HG02840 (cell line): Measurements from ENCODE around the gene FLT1.

Experiments used
- ATAC-seq: cut with Tn5 transposase; IDR thresholded peaks from one replicate; pipeline ENCODE4 v1.9.1; 2021; ENCODE audit warnings: mild to moderate bottlenecking, moderate library complexity, moderate number of reproducible peaks; ENCODE audit not compliant: unreplicated experiment, low FRiP score

Gene FLT1

DNA sequence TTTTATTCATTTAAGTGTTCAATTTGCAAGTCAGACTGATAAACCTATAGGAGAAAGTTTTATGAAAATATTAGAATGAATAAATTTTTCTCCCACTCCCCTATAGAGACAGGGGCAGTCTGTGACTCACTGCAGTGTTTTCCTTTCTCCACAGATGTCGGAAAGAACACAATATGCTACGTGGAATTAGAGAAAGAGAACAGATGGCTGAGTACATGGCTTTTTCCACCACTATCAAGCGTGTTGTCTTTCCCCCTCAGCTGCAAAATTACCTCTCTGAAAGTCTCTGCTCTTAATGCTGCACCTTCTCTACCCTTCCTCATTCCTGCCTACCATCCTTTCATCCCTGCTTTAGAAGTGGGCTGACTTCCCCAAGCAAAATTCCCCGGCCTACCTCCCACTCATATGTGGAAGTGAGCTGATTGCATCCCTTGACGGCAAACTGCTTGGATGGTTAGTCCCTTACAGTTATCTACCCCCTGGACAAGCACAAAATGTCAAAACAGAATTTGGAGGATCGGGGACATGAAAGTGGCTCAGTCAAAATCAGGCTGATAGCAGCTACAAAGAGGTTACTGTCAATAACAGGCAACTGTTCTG, 30.0 kb downstream of the FLT1 start:
- ATAC-seq, result no peak

DNA sequence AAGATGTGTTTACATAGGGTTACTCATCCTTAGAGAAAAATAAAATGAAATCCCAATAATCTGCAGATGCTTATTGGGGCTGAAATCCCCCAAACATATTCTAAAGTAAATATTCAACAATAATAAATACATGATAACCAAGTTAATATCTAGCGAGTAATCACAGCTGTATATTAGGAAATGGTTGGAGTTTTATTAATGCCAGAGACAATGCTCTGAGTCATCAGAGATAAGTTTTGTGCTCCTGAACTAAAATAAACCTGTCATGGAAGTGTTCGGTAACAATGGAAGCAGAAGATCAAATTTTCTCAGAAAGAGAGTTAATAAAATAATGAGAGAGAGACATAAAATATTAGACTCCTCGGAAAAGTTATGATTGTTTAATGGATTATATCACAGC, 31.4 kb downstream of the FLT1 start:
- ATAC-seq, result no peak

DNA sequence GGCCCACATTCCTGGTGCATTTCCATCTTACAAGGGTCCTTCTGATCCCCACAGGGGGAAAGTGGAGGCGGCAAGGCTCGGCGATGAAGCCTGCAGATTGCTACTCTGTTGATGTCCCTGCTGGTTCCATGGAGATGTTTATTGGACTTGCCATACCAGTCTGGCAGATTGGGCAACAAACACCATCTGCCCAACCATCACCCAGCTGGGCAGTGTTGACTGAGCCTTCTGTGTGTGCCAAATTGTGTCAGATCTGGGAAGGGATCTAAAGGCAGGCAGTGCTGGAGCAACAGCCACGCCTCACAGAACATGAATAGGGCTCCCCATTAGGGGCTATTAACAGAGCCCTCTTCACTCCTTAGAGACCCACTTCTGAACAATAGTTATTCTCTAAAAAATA, 35.0 kb downstream of the FLT1 start:
- ATAC-seq, result no peak

DNA sequence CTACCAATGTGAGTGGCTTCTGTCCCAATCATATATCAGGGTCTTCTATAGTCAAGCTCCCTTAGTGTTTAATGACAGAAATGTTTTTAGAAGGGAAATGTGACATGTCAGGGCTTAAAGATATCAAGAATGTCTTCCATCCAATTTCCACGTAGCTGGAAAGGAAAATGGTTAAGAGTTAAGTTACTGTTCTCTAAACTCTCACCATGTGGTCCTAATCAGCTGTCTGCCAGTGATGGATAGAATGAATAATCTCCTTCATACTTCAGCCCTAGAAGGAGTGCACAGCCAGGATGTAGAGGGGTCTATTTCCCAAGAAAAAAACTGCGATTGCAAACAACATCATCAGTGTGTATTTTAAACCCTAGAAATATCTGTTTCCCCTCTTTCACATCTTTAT, 36.3 kb downstream of the FLT1 start:
- no peak for ATAC-seq

DNA sequence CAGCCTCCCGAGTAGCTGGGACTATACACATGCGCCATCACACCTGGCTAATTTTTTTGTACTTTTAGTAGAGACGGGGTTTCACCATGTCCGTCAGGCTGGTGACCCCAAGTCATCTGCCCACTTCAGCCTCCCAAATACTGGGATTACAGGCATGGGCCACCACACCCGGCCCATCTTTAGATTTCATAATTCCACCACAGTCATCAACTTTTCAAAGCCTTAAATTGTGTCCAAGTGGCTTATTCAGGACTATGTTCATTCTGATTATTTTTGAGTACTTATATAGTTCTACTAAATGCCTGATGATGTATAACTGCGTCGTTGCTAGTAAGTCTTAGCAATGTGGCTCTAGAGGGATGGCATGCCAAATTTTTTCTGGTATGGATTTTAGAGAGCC, 36.9 kb downstream of the FLT1 start:
- no peak for ATAC-seq

DNA sequence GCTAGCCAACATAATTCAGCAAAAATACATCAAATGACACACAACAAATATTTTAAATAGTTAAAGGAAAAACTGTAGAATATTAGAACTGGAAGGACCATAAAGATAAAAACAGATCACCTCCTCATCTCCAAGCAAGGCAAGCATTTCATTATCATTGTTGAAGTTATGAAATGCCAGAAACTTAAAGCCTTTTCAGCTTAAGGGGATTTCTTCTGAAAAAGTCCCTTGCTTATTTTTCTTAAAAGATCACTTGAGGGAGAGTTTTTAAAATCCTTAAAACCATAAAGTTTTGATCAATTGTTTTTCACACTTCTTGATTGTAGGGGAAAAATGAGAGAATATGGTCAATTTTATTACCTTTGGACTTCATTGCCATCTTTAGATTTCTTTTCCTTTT, 37.4 kb downstream of the FLT1 start:
- no peak for ATAC-seq

DNA sequence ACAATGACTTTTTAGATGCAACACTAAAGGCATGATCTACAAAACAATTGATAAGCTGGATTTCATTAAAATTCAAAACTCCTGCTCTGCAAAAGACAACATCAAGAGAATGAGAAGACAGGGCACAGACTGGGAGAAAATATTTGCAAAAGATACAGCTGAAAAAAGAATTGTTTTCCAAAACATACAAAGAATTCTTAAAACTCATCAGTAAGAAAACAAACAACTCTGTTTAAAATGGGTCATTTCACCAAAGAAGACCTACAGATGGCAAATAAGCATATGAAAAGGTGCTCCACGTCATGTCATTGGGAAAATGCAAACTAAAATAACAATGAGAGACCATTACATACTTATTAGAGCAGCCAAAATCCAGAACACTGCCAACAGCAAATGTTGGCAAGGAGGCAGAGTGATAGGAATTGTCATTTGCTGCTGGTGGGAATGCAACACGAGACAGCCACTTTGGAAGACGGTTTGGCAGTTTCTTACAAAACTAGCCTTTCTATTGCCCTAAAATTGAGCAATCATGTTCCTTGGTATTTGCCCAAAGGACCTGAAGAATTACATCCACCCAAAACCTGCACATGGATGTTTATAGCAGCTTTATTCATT, 39.2 kb downstream of the FLT1 start:
- no peak for ATAC-seq

DNA sequence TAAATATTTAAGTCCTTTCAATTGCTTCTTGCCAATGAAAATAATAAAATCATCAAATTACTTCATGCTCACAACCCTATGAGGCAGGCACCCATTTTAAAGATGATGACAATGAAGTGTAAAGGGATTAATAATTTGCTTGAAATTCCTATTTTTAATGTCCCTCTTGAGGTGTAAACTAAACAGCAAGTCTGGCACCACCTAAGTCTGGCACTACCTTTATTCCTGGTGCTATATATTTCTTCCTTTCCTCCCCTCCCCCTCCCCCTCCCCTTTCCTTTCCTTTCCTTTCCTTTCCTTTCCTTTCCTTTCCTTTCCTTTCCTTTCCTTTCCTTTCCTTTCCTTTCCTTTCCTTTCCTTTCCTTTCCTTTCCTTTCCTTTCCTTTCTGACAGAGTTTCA, 42.2 kb downstream of the FLT1 start:
- no peak for ATAC-seq

DNA sequence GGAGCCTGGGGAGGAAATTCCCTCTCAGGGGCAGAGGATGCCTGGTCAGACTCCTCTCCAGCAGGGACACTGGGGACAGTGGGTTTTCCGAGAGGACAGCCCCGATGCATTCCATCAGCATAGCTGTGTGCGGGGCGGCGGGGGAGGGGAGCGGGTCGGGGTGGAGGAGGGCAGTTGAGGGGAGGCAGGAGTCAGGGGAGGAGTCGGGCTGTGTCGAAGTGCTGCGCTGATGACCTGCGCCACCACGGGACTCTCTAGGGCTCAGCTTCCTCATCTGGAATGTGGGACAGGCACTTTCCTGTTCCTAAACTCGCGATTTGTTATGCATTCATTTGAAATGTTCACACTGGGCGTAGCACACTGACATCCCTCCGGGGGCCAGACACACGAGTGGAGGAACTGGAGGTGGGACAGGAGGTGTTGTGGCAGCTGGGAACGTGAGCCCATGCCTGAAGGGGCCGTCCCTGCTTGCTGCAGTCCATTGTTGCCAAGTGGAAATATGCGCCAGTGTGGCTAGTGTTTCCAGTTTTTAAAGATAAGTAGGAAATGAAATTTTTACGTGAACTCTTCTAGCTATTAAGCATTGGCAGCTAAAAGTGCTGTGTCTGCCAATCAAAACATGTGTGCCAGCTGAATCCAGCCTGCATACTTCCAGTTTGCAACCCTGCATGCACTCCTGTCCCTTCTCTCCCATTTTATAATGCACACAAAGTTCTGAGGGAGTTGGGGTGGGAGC, 43.3 kb downstream of the FLT1 start:
- ATAC-seq, result no peak

DNA sequence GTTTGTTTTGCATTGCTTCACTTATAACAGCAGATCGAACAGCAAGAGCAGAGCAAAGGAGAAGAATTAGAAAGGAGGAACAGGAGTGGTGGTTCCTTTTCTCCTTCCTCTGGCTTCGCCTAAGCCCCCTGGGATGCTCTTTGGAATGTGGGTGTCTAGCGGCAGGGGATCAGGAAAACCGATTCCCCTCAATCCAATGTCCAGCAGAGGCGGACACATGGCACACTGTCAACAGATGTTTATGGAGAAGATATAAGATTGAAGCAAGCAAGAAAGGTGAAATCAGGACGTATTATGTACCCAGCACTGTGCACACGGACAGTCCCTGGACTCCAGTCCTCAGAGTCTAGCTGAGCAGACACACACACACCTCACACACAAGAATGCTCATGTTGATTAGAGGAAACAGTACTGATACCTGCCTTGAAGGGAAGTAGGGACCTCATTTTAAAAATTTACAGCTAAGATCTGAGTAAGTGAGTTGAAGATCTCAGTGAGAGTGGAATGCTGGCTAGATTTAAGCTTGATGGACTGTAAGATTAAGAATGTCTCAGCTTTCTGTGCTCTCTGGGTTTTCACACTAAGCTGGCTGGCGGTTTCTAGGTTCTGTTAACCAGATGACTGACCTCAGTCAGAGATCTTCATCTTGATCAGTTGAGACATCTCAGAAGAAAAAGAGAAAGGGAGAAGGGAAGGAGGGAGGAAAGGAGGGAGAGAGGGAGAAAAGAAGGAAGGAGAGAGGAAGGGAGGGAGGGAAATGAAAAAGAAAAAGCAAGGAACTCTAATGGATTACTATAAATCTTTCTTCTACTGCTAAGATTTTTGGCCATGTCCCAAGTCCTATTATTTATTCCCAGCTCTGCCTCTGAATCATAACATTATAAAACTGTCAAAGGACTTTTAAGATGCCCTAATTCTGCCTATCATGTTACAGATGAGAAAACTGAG, 44.8 kb downstream of the FLT1 start:
- ATAC-seq, result no peak

DNA sequence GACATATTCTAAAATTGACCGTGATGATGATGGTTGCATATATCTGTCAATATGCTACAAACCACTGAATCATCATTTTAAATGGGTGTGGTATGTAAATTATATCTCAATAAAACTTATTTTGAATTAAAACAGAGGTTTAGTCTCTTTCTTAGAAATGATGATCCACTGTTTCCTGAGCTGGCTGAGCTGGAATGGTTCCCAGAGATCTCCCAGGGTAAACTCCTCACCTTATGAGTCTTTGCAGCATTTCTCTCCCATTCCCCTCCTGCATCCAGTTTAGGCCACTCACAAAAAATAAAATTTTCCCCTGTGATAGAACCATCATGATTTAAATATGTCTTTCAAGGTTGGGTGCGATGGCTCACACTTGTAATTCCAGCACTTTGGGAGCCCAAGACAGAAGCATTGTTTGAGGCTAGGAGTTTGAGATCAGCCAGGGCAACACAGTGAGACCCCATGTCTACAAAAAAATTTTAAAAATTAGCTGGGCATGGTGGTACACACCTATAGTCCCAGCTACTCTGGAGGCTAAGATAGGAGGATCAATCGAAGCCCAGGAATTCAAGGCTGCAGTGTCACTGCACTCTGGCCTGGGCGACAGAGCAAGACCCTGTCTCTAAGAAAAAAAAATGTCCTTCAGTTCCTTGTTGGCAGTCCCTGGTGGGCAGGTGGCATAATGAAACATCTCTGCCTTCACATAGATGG, 46.1 kb downstream of the FLT1 start:
- no peak for ATAC-seq

DNA sequence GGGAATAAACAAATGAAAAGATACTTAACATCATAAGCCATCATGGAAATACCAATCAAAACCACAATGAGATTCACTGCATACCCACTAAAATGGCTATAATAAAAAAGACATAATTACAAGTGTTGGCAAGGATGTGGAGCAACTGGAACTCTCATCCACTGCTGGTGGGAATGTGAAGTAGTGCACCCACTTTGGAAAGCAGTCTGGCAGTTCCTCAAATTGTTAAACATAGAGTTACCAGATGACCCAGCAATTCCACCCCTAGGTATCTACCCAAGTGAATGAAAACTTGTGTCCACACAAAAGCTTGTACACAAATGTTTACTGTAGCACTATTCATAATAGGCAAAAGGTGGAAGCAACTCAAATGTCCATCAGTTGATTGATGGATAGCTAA, 46.9 kb downstream of the FLT1 start:
- no peak for ATAC-seq

DNA sequence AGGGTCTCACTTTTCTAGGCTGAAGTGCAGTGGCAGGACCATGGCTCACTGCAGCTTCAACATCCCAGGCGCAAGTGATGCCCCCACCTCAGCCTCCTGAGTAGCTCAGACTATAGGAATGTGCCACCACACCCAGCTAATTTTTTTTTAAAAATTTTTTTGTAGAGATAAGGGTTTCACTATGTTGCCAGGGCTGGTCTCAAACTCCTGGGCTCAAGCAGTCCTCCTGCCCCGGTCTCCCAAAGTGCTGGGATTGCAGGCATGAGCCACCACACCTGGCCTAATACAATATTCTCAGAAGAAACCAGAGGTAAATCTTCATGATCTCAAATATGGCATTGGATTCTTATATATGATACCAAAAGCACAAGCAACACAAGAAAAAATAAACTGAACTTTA, 47.7 kb downstream of the FLT1 start:
- no peak for ATAC-seq

DNA sequence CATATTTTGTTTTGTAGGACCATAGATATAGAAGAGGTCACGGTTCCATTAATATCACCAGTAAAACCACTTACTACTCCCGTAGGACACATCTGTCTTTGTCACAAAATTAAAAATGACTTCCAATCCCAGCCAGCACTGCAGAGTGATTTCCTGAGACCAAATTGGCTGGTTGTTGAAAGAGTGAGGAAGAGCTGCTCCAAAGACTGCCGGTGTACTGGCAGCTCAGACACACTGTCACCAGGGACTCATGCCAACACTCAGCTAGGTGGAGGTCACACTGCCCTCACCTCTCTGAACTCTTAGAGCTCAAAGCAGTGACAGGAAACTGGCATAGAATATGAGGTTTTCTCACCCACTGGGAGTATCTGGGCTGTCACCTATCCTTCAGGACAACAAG, 52.1 kb downstream of the FLT1 start:
- no peak for ATAC-seq

DNA sequence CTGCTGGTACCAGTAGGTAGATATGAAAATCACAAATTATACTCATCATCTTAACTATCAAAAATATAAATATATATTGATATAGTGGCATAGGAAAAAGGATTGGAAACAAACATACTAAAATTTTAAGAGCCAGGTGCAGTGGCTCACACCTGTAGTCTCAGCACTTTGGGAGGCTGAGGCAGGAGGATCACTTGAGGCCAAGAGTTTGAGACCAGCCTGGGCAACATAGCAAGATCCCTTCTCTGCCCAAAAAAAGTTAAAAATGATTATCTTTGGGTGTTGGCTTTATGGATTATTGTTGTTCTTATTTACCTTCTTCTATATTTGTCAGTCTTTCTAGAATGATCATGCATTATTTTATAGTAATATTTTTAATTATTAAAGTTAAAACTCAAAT, 53.4 kb downstream of the FLT1 start:
- ATAC-seq, result no peak

DNA sequence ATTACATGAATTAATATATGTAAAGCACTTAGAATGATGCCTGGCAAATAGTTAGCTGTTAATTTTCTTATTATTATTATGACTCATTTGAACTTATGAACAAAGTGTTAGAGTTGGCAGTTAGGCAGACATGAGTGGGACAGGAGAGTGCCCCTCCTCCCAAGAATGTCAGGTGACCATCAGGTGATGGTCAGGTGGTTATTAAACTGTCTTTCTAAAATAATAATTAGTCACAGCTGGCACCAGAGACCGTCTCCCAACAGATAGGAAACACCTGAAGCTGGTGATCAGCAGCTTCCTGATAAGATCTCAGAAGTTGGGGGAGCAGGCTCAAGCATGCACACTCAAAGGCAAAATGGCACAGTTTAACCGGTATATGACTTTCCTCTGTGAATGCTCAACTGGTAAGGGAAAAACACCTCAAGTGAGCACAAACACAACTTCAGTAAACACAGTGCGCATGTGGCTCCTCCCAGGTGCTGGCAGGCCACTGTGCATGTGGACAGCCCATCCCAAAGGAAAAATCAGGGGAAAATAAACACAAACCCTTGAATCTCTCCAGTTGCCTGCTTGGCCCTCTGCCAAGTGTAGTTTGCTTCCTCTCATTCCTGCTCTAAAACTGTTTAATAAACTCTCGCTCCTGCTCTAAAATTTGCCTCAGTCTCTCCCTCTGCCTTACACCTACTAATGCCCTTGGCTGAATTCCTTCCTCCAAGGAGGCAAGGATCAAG, 54.0 kb downstream of the FLT1 start:
- ATAC-seq, result no peak

DNA sequence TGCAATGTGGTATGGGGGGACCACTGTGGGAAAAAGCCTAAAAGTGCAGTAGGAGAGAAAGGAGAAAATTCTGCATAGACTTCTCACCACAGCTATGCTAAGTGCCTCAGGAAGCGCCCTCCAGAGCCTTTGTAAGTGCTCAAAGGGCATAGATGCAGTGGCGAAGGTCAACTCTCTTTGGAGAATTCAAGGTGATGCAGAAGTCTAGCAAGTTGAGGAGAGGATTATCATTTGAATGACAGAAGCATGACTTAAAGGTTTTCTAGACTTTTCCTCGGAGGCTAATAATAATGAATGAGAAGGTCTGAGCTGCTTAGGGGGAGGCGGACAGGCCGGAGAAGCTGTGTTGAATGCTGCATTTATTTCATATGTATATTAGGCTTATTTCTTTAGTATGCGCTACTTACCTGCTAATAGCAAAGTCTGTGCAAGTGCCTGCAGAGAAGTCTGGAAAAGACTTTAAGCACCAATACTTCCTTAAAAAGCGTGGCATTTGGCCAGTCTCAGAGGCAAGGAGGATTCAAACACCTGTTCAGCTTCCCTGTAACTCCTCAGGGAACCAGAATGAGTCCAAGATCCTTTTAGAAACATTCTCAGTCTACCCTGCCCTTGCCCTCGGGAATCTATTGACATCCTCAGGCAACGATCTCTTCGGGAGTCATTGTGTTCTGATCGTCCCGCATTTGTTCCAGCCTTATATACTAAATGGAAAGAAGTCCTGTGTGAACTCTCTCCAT, 56.2 kb downstream of the FLT1 start:
- ATAC-seq, result no peak

DNA sequence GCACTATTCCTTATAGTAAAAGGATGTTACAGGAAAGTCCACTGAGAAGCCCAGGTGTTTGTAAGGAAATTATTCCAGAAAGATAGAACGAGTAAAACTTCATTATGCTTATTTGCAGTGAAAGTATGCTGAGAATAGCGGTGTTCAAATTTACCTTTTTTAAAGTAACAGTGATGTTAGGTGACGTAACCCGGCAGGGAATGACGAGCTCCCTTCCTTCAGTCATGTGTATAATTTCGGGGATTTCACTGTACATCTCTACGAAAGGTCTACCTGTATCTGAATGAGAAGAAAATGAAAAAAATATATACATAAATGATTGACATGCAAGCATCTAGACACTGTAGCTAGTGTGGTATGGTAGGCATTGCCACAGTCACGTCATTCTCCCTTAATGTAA, 56.9 kb downstream of the FLT1 start:
- no peak for ATAC-seq

DNA sequence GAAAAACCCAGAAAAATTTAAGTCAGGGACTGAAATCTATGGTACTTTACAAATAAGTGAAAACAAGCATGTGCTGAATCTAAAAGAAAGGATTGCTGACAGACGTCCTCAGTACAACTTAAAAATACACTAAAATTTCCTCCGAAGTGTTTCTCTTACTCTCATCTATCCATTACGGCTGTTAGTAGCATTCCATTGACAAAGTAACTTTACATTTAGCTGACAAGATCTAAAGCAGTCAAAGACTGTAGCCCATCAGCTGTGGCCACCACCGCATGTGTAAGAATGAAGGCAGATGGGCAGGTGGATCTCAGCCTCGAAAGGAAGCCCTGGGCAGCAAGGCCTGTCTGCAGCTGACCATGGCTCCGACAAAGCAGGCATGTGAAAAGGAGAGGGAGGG, 59.0 kb downstream of the FLT1 start:
- no peak for ATAC-seq
